HepG2 (cell line): Measurements from ENCODE around the gene BAZ2A. TPM values are rescaled to one million over a fixed set of nuclear protein-coding genes. Genes with fewer than 3 reads are reported as not detected.
A peak's percentile ranks its signal among the peaks of the same experiment; 100 is the strongest.

Experiments
- ELF4 ChIP-seq: sonication (generic); formaldehyde crosslinking; IDR thresholded peaks from 2 replicates; pipeline ENCODE4 v1.5.0; 2020; ENCODE audit warnings: missing genetic modification reagents, mild to moderate bottlenecking, moderate library complexity, borderline replicate concordance
- IKZF4 ChIP-seq: sonication (generic); formaldehyde crosslinking; IDR thresholded peaks from 2 replicates; pipeline ENCODE4 v1.5.1; 2020; ENCODE audit warnings: borderline replicate concordance, mild to moderate bottlenecking, low read depth, missing genetic modification reagents; ENCODE audit errors: not compliant biosample characterization
- JUND ChIP-seq: sonication (generic); formaldehyde crosslinking; IDR thresholded peaks from 2 replicates; pipeline ENCODE4 v1.8.0; 2022; ENCODE audit warnings: mild to moderate bottlenecking, missing genetic modification reagents
- KDM2A ChIP-seq: sonication (generic); formaldehyde crosslinking; IDR thresholded peaks from 2 replicates; pipeline ENCODE4 v1.4.0; 2020; ENCODE audit warnings: low read depth, missing genetic modification reagents, borderline replicate concordance
- MED8 ChIP-seq: sonication (generic); formaldehyde crosslinking; IDR thresholded peaks from 2 replicates; pipeline ENCODE4 v1.8.1; 2023; ENCODE audit warnings: mild to moderate bottlenecking, missing genetic modification reagents; ENCODE audit not compliant: insufficient replicate concordance
- NAIF1 ChIP-seq: sonication (generic); formaldehyde crosslinking; IDR thresholded peaks from 2 replicates; pipeline ENCODE4 v1.5.0; 2020; ENCODE audit warnings: mild to moderate bottlenecking, missing genetic modification reagents, borderline replicate concordance
- ONECUT2 ChIP-seq: sonication (generic); formaldehyde crosslinking; IDR thresholded peaks from 2 replicates; pipeline ENCODE4 v1.4.0; 2020; ENCODE audit warnings: missing genetic modification reagents
- UBTF ChIP-seq: sonication (generic); formaldehyde crosslinking; IDR thresholded peaks from 2 replicates; pipeline ENCODE4 v1.4.0; 2020; ENCODE audit warnings: mild to moderate bottlenecking, missing genetic modification reagents
- ZBTB1 ChIP-seq: sonication (generic); formaldehyde crosslinking; IDR thresholded peaks from 2 replicates; pipeline ENCODE4 v1.4.0; 2020; ENCODE audit warnings: missing genetic modification reagents, borderline replicate concordance
- ZFX ChIP-seq: sonication (generic); formaldehyde crosslinking; IDR thresholded peaks from 2 replicates; pipeline ENCODE4 v1.4.0; 2020; ENCODE audit warnings: mild to moderate bottlenecking, low read depth, missing genetic modification reagents, moderate library complexity
- ZFY ChIP-seq: sonication (generic); formaldehyde crosslinking; IDR thresholded peaks from 2 replicates; pipeline ENCODE4 v1.4.0; 2020; ENCODE audit warnings: missing genetic modification reagents
- ZNF546 ChIP-seq: sonication (generic); formaldehyde crosslinking; conservative IDR thresholded peaks from 2 replicates; pipeline ENCODE4 v1.8.1; 2023; ENCODE audit warnings: mild to moderate bottlenecking, missing genetic modification reagents
- ZSCAN20 ChIP-seq: sonication (generic); formaldehyde crosslinking; IDR thresholded peaks from 2 replicates; pipeline ENCODE4 v1.4.0; 2020; ENCODE audit warnings: missing genetic modification reagents, mild to moderate bottlenecking, borderline replicate concordance
- ZSCAN21 ChIP-seq: sonication (generic); formaldehyde crosslinking; IDR thresholded peaks from 2 replicates; pipeline ENCODE4 v1.8.0; 2022; ENCODE audit warnings: mild to moderate bottlenecking, missing genetic modification reagents, moderate library complexity, borderline replicate concordance
- polyA plus RNA-seq, 8 experiments: library from polyadenylated mRNA; depleted of rRNA in 3 of 8; stranded (reverse) in 7 of 8; unstranded in 1 of 8; fragments of >200 nt; fragmentation: Illumina TruSeq in 4 of 8; extraction: Trizol in 4 of 8; gene quantifications; 2 replicates each; pipeline versions ENCODE4 v1.2.1 to v1.2.3, GENCODE V29; 2011 to 2016; ENCODE audit warnings: low read depth in 4 of 8, missing spikeins in 1 of 8, mixed read lengths in 1 of 8; ENCODE audit not compliant: insufficient read depth in 1 of 8
- total RNA-seq, 5 experiments: library from RNA; depleted of rRNA; stranded (reverse); fragments of >200 nt; fragmentation: Illumina TruSeq; extraction: Trizol; gene quantifications; 2 replicates each; pipeline ENCODE4 v1.2.3, GENCODE V29; 2016; ENCODE audit warnings: low read depth in 1 of 5
- TF ChIP-seq, protein P1 (sequence below): sonication (generic); formaldehyde crosslinking; IDR thresholded peaks from 2 replicates; pipeline ENCODE4 v1.4.0; 2020; ENCODE audit warnings: mild to moderate bottlenecking, missing genetic modification reagents
- TF ChIP-seq, protein P2 (sequence below): sonication (generic); formaldehyde crosslinking; IDR thresholded peaks from 2 replicates; pipeline ENCODE4 v1.4.0; 2020; ENCODE audit warnings: missing genetic modification reagents, borderline replicate concordance

BAZ2A gene
- total and polyA plus RNA-seq, 2 of the 13 experiments (the other 11 are each of a cell fraction or from before 2014, with no cell fraction given), result 21.8 to 73.5 TPM

DNA sequence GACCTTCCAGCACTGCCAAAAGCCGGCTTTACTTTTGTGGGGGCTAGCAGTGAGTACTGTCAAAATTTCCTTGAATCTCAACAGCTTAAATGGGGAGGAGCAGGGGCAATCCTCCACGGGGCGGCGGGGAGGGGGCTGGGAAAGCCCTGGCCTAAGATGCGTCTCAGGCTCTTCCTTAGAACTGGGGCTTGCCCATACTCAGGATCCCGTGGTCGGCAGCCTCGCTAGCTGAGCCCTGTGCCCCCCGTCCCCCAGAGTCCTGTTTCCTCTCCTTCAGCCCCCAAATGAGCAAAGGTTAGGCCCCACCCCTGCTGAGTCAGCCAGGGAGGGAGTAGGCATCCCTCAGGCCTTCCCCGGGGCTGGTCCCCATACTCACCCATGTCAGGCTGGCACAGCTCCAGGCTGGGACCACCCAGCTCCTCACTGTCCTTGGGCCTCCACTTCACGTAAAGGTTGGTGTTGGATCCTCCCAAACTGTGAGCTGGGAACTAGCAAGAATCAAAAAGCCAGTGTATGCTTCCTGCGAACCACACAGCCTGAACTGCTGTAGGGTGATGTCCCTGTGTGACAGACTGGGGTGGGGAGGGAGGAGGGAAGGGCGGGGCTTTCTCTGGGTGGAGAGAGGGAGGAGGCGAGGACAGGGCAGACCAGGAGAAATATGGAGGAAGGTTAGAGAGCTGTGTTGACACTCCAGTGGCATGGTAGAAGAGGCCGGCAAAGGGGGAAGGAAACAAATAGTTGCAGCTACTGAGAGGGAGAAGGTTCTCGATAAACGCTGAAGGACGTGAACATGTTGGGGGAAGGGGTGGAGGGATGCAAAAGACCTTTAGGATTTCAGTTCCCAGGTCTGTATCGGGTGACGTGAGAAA, 5.9 kb upstream of the BAZ2A start (continued):
- TF ChIP-seq, protein P1, sequence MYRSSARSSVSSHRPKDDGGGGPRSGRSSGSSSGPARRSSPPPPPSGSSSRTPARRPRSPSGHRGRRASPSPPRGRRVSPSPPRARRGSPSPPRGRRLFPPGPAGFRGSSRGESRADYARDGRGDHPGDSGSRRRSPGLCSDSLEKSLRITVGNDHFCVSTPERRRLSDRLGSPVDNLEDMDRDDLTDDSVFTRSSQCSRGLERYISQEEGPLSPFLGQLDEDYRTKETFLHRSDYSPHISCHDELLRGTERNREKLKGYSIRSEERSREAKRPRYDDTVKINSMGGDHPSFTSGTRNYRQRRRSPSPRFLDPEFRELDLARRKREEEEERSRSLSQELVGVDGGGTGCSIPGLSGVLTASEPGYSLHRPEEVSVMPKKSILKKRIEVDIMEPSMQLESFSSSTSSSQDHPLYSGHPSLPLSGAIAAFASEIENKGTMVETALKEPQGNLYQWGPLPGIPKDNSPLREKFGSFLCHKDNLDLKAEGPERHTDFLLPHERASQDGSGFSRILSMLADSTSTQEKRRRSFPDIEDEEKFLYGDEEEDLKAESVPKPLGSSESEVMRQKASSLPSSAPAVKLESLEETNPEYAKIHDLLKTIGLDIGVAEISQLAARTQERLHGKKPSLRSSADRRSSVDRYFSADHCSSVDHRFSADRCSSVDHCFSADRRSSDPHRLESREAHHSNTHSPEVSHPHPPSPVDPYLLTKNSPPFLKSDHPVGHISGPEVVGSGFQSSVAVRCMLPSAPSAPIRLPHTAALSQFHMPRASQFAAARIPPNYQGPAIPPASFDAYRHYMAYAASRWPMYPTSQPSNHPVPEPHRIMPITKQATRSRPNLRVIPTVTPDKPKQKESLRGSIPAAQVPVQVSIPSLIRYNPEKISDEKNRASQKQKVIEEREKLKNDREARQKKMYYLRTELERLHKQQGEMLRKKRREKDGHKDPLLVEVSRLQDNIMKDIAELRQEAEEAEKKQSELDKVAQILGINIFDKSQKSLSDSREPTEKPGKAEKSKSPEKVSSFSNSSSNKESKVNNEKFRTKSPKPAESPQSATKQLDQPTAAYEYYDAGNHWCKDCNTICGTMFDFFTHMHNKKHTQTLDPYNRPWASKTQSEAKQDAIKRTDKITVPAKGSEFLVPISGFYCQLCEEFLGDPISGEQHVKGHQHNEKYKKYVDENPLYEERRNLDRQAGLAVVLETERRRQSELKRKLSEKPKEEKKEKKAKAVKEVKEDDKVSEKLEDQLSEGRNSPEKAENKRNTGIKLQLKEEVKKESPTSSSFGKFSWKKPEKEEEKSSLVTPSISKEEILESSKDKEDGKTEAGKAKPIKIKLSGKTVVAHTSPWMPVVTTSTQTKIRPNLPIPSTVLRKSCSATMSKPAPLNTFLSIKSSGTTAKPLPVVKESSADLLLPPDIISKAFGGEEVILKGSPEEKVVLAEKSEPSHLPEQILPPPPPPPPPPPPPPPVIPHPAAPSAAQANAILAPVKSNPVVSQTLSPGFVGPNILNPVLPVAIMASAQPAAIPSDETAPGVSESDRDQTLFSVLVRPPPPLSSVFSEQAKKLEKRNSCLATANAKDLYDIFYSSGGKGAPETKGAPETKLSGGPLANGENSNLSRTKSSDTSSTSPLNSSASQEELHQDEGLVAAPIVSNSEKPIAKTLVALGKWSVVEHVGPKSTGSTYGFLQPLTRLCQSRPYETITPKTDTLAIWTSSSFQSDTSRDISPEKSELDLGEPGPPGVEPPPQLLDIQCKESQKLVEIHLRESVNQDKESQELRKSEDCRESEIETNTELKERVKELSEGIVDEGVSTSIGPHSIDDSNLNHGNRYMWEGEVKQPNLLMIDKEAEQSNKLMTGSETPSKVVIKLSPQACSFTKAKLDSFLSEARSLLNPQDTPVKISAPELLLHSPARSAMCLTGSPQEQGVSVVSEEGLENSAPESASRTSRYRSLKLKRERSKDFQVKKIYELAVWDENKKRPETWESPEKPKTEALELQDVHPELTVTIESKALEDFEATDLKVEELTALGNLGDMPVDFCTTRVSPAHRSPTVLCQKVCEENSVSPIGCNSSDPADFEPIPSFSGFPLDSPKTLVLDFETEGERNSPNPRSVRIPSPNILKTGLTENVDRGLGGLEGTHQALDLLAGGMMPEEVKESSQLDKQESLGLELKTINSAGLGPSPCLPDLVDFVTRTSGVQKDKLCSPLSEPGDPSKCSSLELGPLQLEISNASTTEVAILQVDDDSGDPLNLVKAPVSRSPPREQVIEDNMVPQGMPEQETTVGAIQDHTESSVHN (CRISPR knock-in tag), result 0 out of 2 replicates have a peak, but pooled peaks have one; percentile 7
- TF ChIP-seq ZFX (CRISPR knock-in tag), result peak; percentile 83
- TF ChIP-seq MED8 (CRISPR knock-in tag), result no peak
- no peak for TF ChIP-seq ZSCAN20 (CRISPR knock-in tag)
- 0 out of 2 replicates have a peak, but pooled peaks have one; percentile 53 for TF ChIP-seq ZNF546 (CRISPR knock-in tag)
- TF ChIP-seq UBTF (CRISPR knock-in tag), result peak; percentile 36; the same call in 1 of the 2 replicates
- TF ChIP-seq NAIF1 (CRISPR knock-in tag), result no peak
- TF ChIP-seq ZFY, result peak; percentile 60
- TF ChIP-seq JUND, result peak; percentile 61; the same call in 1 of the 2 replicates
- TF ChIP-seq ONECUT2 (CRISPR knock-in tag), result no peak
- peak; percentile 11; the same call in 1 of the 2 replicates for TF ChIP-seq ELF4 (CRISPR knock-in tag)
- TF ChIP-seq ZSCAN21, result peak; percentile 62; the same call in 1 of the 2 replicates
- TF ChIP-seq, protein P2, sequence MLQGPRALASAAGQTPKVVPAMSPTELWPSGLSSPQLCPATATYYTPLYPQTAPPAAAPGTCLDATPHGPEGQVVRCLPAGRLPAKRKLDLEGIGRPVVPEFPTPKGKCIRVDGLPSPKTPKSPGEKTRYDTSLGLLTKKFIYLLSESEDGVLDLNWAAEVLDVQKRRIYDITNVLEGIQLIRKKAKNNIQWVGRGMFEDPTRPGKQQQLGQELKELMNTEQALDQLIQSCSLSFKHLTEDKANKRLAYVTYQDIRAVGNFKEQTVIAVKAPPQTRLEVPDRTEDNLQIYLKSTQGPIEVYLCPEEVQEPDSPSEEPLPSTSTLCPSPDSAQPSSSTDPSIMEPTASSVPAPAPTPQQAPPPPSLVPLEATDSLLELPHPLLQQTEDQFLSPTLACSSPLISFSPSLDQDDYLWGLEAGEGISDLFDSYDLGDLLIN (CRISPR knock-in tag), result no peak
- no peak for TF ChIP-seq ZBTB1 (CRISPR knock-in tag)
- no peak for TF ChIP-seq KDM2A
- TF ChIP-seq IKZF4 (CRISPR knock-in tag), result no peak
